H9 (cell line): ENCODE data around the gene SATB2. TPM values are rescaled to one million over a fixed set of nuclear protein-coding genes. Genes with fewer than 3 reads are reported as not detected.

Source experiments
- DNase-seq: peaks from one replicate; pipeline ENCODE4 v3.0.0-alpha.2; 2017
- H2AFZ ChIP-seq: one replicate; pipeline ENCODE4 v1.6.1; 2013; ENCODE audit warnings: mild to moderate bottlenecking, low read length, control low read depth, moderate library complexity
- H2AK5ac ChIP-seq: 2 replicates; pipeline ENCODE4 v1.6.1; 2013; ENCODE audit warnings: low read length, control low read depth, mixed read lengths; ENCODE audit not compliant: insufficient read length
- H2BK120ac ChIP-seq: one replicate; pipeline ENCODE4 v1.6.1; 2013; ENCODE audit warnings: low read depth, mild to moderate bottlenecking, low read length, control low read depth, inconsistent platforms; ENCODE audit not compliant: poor library complexity, severe bottlenecking
- H2BK12ac ChIP-seq: 2 replicates; pipeline ENCODE4 v1.6.1; 2013; ENCODE audit warnings: low read length, control low read depth, mixed read lengths, low read depth; ENCODE audit not compliant: insufficient read length
- H2BK15ac ChIP-seq: 2 replicates; pipeline ENCODE4 v1.6.1; 2013; ENCODE audit warnings: low read depth, low read length, control low read depth
- H2BK20ac ChIP-seq: one replicate; pipeline ENCODE4 v1.6.1; 2013; ENCODE audit warnings: low read depth, mild to moderate bottlenecking, low read length, control low read depth, inconsistent platforms; ENCODE audit not compliant: poor library complexity, severe bottlenecking
- H2BK5ac ChIP-seq: 2 replicates; pipeline ENCODE4 v1.6.1; 2013; ENCODE audit warnings: low read length, control low read depth, mixed read lengths; ENCODE audit not compliant: insufficient read length
- H3K14ac ChIP-seq: 2 replicates; pipeline ENCODE4 v1.6.1; 2013; ENCODE audit warnings: low read length, control low read depth; ENCODE audit not compliant: insufficient read depth
- H3K18ac ChIP-seq: 2 replicates; pipeline ENCODE4 v1.6.1; 2013; ENCODE audit warnings: low read depth, mild to moderate bottlenecking, mixed read lengths, low read length, control low read depth; ENCODE audit not compliant: insufficient read length
- H3K23ac ChIP-seq: 2 replicates; pipeline ENCODE4 v1.6.1; 2013; ENCODE audit warnings: low read length, control low read depth, mixed read lengths, low read depth; ENCODE audit not compliant: insufficient read length
- H3K23me2 ChIP-seq: 2 replicates; pipeline ENCODE4 v1.6.1; 2013; ENCODE audit warnings: low read depth, mild to moderate bottlenecking, mixed read lengths, low read length, control low read depth; ENCODE audit not compliant: insufficient read length, poor library complexity, severe bottlenecking
- H3K27ac ChIP-seq: 2 replicates; pipeline ENCODE4 v1.5.1; 2013; ENCODE audit warnings: low read length, control low read depth, mixed read lengths, low read depth; ENCODE audit not compliant: insufficient read length
- H3K27me3 ChIP-seq: 2 replicates; pipeline ENCODE4 v1.6.1; 2013; ENCODE audit warnings: low read length, control low read depth, inconsistent platforms; ENCODE audit not compliant: insufficient read depth
- H3K4ac ChIP-seq: 2 replicates; pipeline ENCODE4 v1.6.1; 2013; ENCODE audit warnings: low read depth, mild to moderate bottlenecking, control low read depth, inconsistent platforms, low read length, moderate library complexity
- H3K4me1 ChIP-seq: 2 replicates; pipeline ENCODE4 v1.6.1; 2013; ENCODE audit warnings: low read length, control low read depth, inconsistent platforms; ENCODE audit not compliant: insufficient read depth
- H3K4me2 ChIP-seq: 2 replicates; pipeline ENCODE4 v1.6.1; 2013; ENCODE audit warnings: low read length, control low read depth, mixed read lengths; ENCODE audit not compliant: insufficient read length, insufficient read depth
- H3K56ac ChIP-seq: 2 replicates; pipeline ENCODE4 v1.6.1; 2013; ENCODE audit warnings: low read depth, mild to moderate bottlenecking, mixed read lengths, low read length, control low read depth; ENCODE audit not compliant: insufficient read length
- H3K79me1 ChIP-seq: 2 replicates; pipeline ENCODE4 v1.6.1; 2013; ENCODE audit warnings: low read depth, mild to moderate bottlenecking, moderate library complexity, low read length, control low read depth, inconsistent platforms; ENCODE audit not compliant: insufficient read depth, poor library complexity, severe bottlenecking
- H3K79me2 ChIP-seq: 2 replicates; pipeline ENCODE4 v1.6.1; 2013; ENCODE audit warnings: low read length, control low read depth, inconsistent platforms; ENCODE audit not compliant: insufficient read depth
- H3K9ac ChIP-seq: 2 replicates; pipeline ENCODE4 v1.6.1; 2013; ENCODE audit warnings: low read length, control low read depth, mixed read lengths; ENCODE audit not compliant: insufficient read length; ENCODE audit errors: extremely low read depth
- H3K9me3 ChIP-seq: one replicate; pipeline ENCODE4 v1.6.1; 2013; ENCODE audit warnings: low read depth, low read length, inconsistent platforms; ENCODE audit not compliant: control insufficient read depth
- H3T11ph ChIP-seq: one replicate; pipeline ENCODE4 v1.6.1; 2013; ENCODE audit warnings: mild to moderate bottlenecking, low read length, control low read depth, inconsistent platforms
- H4K20me1 ChIP-seq: one replicate; pipeline ENCODE4 v1.6.1; 2013; ENCODE audit not compliant: control insufficient read depth, insufficient read length, insufficient read depth
- H4K5ac ChIP-seq: 2 replicates; pipeline ENCODE4 v1.6.1; 2013; ENCODE audit warnings: low read depth, mild to moderate bottlenecking, mixed read lengths, low read length, control low read depth; ENCODE audit not compliant: insufficient read length
- H4K8ac ChIP-seq: replicated peaks from 2 replicates; pipeline ENCODE4 v1.6.1; 2013; ENCODE audit warnings: low read length, control low read depth, mixed read lengths, low read depth; ENCODE audit not compliant: insufficient read length
- H4K91ac ChIP-seq: 2 replicates; pipeline ENCODE4 v1.6.1; 2013; ENCODE audit warnings: low read depth, mild to moderate bottlenecking, moderate library complexity, mixed read lengths, low read length, control low read depth; ENCODE audit not compliant: insufficient read length
- H3K27ac Mint-ChIP-seq, 3 experiments: 2 replicates in 2 of 3; 3 replicates in 1 of 3; pipeline ENCODE4 v1.8.0; 2020 to 2021; ENCODE audit warnings: mixed read lengths in 3 of 3, mild to moderate bottlenecking in 1 of 3, moderate library complexity in 1 of 3
- H3K27me3 Mint-ChIP-seq: 2 replicates; pipeline ENCODE4 v1.8.0; 2021; ENCODE audit warnings: low read depth, mild to moderate bottlenecking, moderate library complexity, mixed read lengths
- H3K36me3 Mint-ChIP-seq, 3 experiments: 2 replicates in 2 of 3; 3 replicates in 1 of 3; pipeline ENCODE4 v1.8.0; 2020 to 2021; ENCODE audit warnings: low read depth in 3 of 3, mixed read lengths in 3 of 3; ENCODE audit not compliant: insufficient read depth in 1 of 3
- H3K4me1 Mint-ChIP-seq, 2 experiments: 2 replicates each; pipeline ENCODE4 v1.8.0; 2020; ENCODE audit warnings: mixed read lengths in 2 of 2
- H3K4me3 Mint-ChIP-seq, 2 experiments: 2 replicates in 1 of 2; 3 replicates in 1 of 2; pipeline ENCODE4 v1.8.0; 2020 to 2021; ENCODE audit warnings: mild to moderate bottlenecking in 2 of 2, mixed read lengths in 2 of 2, moderate library complexity in 1 of 2
- H3K9me3 Mint-ChIP-seq, 2 experiments: 2 replicates in 1 of 2; 3 replicates in 1 of 2; pipeline ENCODE4 v1.8.0; 2020; ENCODE audit warnings: mild to moderate bottlenecking in 2 of 2, mixed read lengths in 2 of 2, moderate library complexity in 1 of 2
- CTCF ChIP-seq: fragments of 200-600 bp; sonication (generic); conservative IDR thresholded peaks from 3 replicates; pipeline ENCODE4 v1.8.0; 2021; ENCODE audit warnings: antibody characterized with exemption, mild to moderate bottlenecking
- WGBS: extraction: QIAGEN DNeasy Blood & Tissue Kit; methylation state at CpG from one replicate; pipeline ENCODE4 v1.1.7; 2013; ENCODE audit warnings: missing lambda C conversion rate, low lambda C conversion rate, mixed read lengths; ENCODE audit not compliant: insufficient read length; ENCODE audit errors: extremely low coverage; 5-methylcytosine and 5-hydroxymethylcytosine counted together
- total RNA-seq: library from RNA; stranded (reverse); gene quantifications from 2 replicates; pipeline ENCODE4 v1.2.1, GENCODE V29; 2021

The SATB2 gene
- total RNA-seq, 1 experiment from 2014 or later = 23.8 TPM

GRCh38 chr2:199442173-199442572 is 15.6 kb downstream of the SATB2 start:
- WGBS = no CpG with 5 or more reads among the region's 7 CpGs
- H3K4me3 Mint-ChIP-seq = no peak overlapping the region
- H3K23ac ChIP-seq = no peak overlapping the region
- H2BK5ac ChIP-seq = no peak overlapping the region
- H3K4me1 Mint-ChIP-seq = peaks cover 22 to 61% of the 10 kb centered on the region in 2 experiments
- no peaks in the 10 kb centered on the region for H3K9me3 ChIP-seq
- H4K20me1 ChIP-seq = no peaks in the 10 kb centered on the region
- H3T11ph ChIP-seq = no peak overlapping the region
- no peak overlapping the region for H2AFZ ChIP-seq
- no peaks in the 10 kb centered on the region for H3K23me2 ChIP-seq
- no peaks in the 10 kb centered on the region; the same call in 1 of the 2 replicates for H3K4me1 ChIP-seq
- H3K27me3 Mint-ChIP-seq = no peaks in the 10 kb centered on the region
- no peak overlapping the region for H2BK20ac ChIP-seq
- H3K27ac Mint-ChIP-seq = peak overlapping the region in 1 of 3 experiments; percentile 47; a peak in 1 of 7 replicates
- no peak overlapping the region for H3K14ac ChIP-seq
- H3K79me2 ChIP-seq = no peaks in the 10 kb centered on the region
- H3K56ac ChIP-seq = no peak overlapping the region
- no peak overlapping the region for H4K5ac ChIP-seq
- no peak for DNase-seq
- H3K27ac ChIP-seq = no peak overlapping the region
- no peak overlapping the region for H2BK15ac ChIP-seq
- H3K4ac ChIP-seq = no peak overlapping the region
- no peaks in the 10 kb centered on the region for H3K9me3 Mint-ChIP-seq
- H3K4me2 ChIP-seq = no peak overlapping the region
- no peak overlapping the region for H4K91ac ChIP-seq
- no peaks in the 10 kb centered on the region for H3K36me3 Mint-ChIP-seq
- no peak for TF ChIP-seq CTCF
- no peak overlapping the region for H2AK5ac ChIP-seq
- H3K18ac ChIP-seq = no peak overlapping the region
- no peaks in the 10 kb centered on the region for H3K79me1 ChIP-seq
- H4K8ac ChIP-seq = no peak overlapping the region
- H2BK120ac ChIP-seq = no peak overlapping the region
- no peak overlapping the region for H3K9ac ChIP-seq
- no peak overlapping the region for H2BK12ac ChIP-seq
- no peaks in the 10 kb centered on the region for H3K27me3 ChIP-seq
